Endothelial cell of umbilical vein (primary cell): Measurements from ENCODE around the gene HTRA3.

Experiments used
- CTCF ChIP-seq, 2 donors: IDR thresholded peaks; 1 replicate in 1 of 2; 2 replicates in 1 of 2; pipeline ENCODE4 v1.5.1; 2011; ENCODE audit warnings: low read length in 2 of 2, mild to moderate bottlenecking in 2 of 2, moderate library complexity in 2 of 2, control low read depth in 1 of 2, inconsistent platforms in 1 of 2, low read depth in 1 of 2; ENCODE audit not compliant: insufficient read depth in 1 of 2; ENCODE audit errors: extremely low read depth in 1 of 2
- EZH2 ChIP-seq: IDR thresholded peaks from 2 replicates; pipeline ENCODE4 v1.6.1; 2012; ENCODE audit warnings: borderline replicate concordance, low read depth, mild to moderate bottlenecking, moderate library complexity, low read length, inconsistent platforms; ENCODE audit not compliant: severe bottlenecking
- POLR2A ChIP-seq: IDR thresholded peaks from 2 replicates; pipeline ENCODE4 v1.6.1; 2012; ENCODE audit warnings: low read depth, mild to moderate bottlenecking, control low read depth, low read length

GRCh38 chr4:8282742-8283141 lies 13.2 kb downstream of the HTRA3 start:
- TF ChIP-seq EZH2 (no peak), CTCF (IDR thresholded peaks at IDR 0.05; ENCODE audit: extremely low read depth in 1 of 2, insufficient read depth in 1 of 2, low read depth in 1 of 2, low read length in 2 of 2) (no peak), POLR2A (no peak)
